H9 (cell line): ENCODE data around the gene WFDC2. TPM values are rescaled to one million over a fixed set of nuclear protein-coding genes. Genes with fewer than 3 reads are reported as not detected.
A peak's percentile ranks its signal among the peaks of the same experiment; 100 is the strongest.

Source experiments
- DNase-seq: peaks from one replicate; pipeline ENCODE4 v3.0.0-alpha.2; 2017
- H2AFZ ChIP-seq: one replicate; pipeline ENCODE4 v1.6.1; 2013; ENCODE audit warnings: mild to moderate bottlenecking, low read length, control low read depth, moderate library complexity
- H2AK5ac ChIP-seq: 2 replicates; pipeline ENCODE4 v1.6.1; 2013; ENCODE audit warnings: low read length, control low read depth, mixed read lengths; ENCODE audit not compliant: insufficient read length
- H2BK120ac ChIP-seq: one replicate; pipeline ENCODE4 v1.6.1; 2013; ENCODE audit warnings: low read depth, mild to moderate bottlenecking, low read length, control low read depth, inconsistent platforms; ENCODE audit not compliant: poor library complexity, severe bottlenecking
- H2BK12ac ChIP-seq: 2 replicates; pipeline ENCODE4 v1.6.1; 2013; ENCODE audit warnings: low read length, control low read depth, mixed read lengths, low read depth; ENCODE audit not compliant: insufficient read length
- H2BK15ac ChIP-seq: 2 replicates; pipeline ENCODE4 v1.6.1; 2013; ENCODE audit warnings: low read depth, low read length, control low read depth
- H2BK20ac ChIP-seq: one replicate; pipeline ENCODE4 v1.6.1; 2013; ENCODE audit warnings: low read depth, mild to moderate bottlenecking, low read length, control low read depth, inconsistent platforms; ENCODE audit not compliant: poor library complexity, severe bottlenecking
- H2BK5ac ChIP-seq: 2 replicates; pipeline ENCODE4 v1.6.1; 2013; ENCODE audit warnings: low read length, control low read depth, mixed read lengths; ENCODE audit not compliant: insufficient read length
- H3K14ac ChIP-seq: 2 replicates; pipeline ENCODE4 v1.6.1; 2013; ENCODE audit warnings: low read length, control low read depth; ENCODE audit not compliant: insufficient read depth
- H3K18ac ChIP-seq: 2 replicates; pipeline ENCODE4 v1.6.1; 2013; ENCODE audit warnings: low read depth, mild to moderate bottlenecking, mixed read lengths, low read length, control low read depth; ENCODE audit not compliant: insufficient read length
- H3K23ac ChIP-seq: 2 replicates; pipeline ENCODE4 v1.6.1; 2013; ENCODE audit warnings: low read length, control low read depth, mixed read lengths, low read depth; ENCODE audit not compliant: insufficient read length
- H3K23me2 ChIP-seq: 2 replicates; pipeline ENCODE4 v1.6.1; 2013; ENCODE audit warnings: low read depth, mild to moderate bottlenecking, mixed read lengths, low read length, control low read depth; ENCODE audit not compliant: insufficient read length, poor library complexity, severe bottlenecking
- H3K27ac ChIP-seq: 2 replicates; pipeline ENCODE4 v1.5.1; 2013; ENCODE audit warnings: low read length, control low read depth, mixed read lengths, low read depth; ENCODE audit not compliant: insufficient read length
- H3K27me3 ChIP-seq: 2 replicates; pipeline ENCODE4 v1.6.1; 2013; ENCODE audit warnings: low read length, control low read depth, inconsistent platforms; ENCODE audit not compliant: insufficient read depth
- H3K4ac ChIP-seq: 2 replicates; pipeline ENCODE4 v1.6.1; 2013; ENCODE audit warnings: low read depth, mild to moderate bottlenecking, control low read depth, inconsistent platforms, low read length, moderate library complexity
- H3K4me1 ChIP-seq: 2 replicates; pipeline ENCODE4 v1.6.1; 2013; ENCODE audit warnings: low read length, control low read depth, inconsistent platforms; ENCODE audit not compliant: insufficient read depth
- H3K4me2 ChIP-seq: 2 replicates; pipeline ENCODE4 v1.6.1; 2013; ENCODE audit warnings: low read length, control low read depth, mixed read lengths; ENCODE audit not compliant: insufficient read length, insufficient read depth
- H3K56ac ChIP-seq: 2 replicates; pipeline ENCODE4 v1.6.1; 2013; ENCODE audit warnings: low read depth, mild to moderate bottlenecking, mixed read lengths, low read length, control low read depth; ENCODE audit not compliant: insufficient read length
- H3K79me1 ChIP-seq: 2 replicates; pipeline ENCODE4 v1.6.1; 2013; ENCODE audit warnings: low read depth, mild to moderate bottlenecking, moderate library complexity, low read length, control low read depth, inconsistent platforms; ENCODE audit not compliant: insufficient read depth, poor library complexity, severe bottlenecking
- H3K79me2 ChIP-seq: 2 replicates; pipeline ENCODE4 v1.6.1; 2013; ENCODE audit warnings: low read length, control low read depth, inconsistent platforms; ENCODE audit not compliant: insufficient read depth
- H3K9ac ChIP-seq: 2 replicates; pipeline ENCODE4 v1.6.1; 2013; ENCODE audit warnings: low read length, control low read depth, mixed read lengths; ENCODE audit not compliant: insufficient read length; ENCODE audit errors: extremely low read depth
- H3K9me3 ChIP-seq: one replicate; pipeline ENCODE4 v1.6.1; 2013; ENCODE audit warnings: low read depth, low read length, inconsistent platforms; ENCODE audit not compliant: control insufficient read depth
- H3T11ph ChIP-seq: one replicate; pipeline ENCODE4 v1.6.1; 2013; ENCODE audit warnings: mild to moderate bottlenecking, low read length, control low read depth, inconsistent platforms
- H4K20me1 ChIP-seq: one replicate; pipeline ENCODE4 v1.6.1; 2013; ENCODE audit not compliant: control insufficient read depth, insufficient read length, insufficient read depth
- H4K5ac ChIP-seq: 2 replicates; pipeline ENCODE4 v1.6.1; 2013; ENCODE audit warnings: low read depth, mild to moderate bottlenecking, mixed read lengths, low read length, control low read depth; ENCODE audit not compliant: insufficient read length
- H4K8ac ChIP-seq: replicated peaks from 2 replicates; pipeline ENCODE4 v1.6.1; 2013; ENCODE audit warnings: low read length, control low read depth, mixed read lengths, low read depth; ENCODE audit not compliant: insufficient read length
- H4K91ac ChIP-seq: 2 replicates; pipeline ENCODE4 v1.6.1; 2013; ENCODE audit warnings: low read depth, mild to moderate bottlenecking, moderate library complexity, mixed read lengths, low read length, control low read depth; ENCODE audit not compliant: insufficient read length
- H3K27ac Mint-ChIP-seq, 3 experiments: 2 replicates in 2 of 3; 3 replicates in 1 of 3; pipeline ENCODE4 v1.8.0; 2020 to 2021; ENCODE audit warnings: mixed read lengths in 3 of 3, mild to moderate bottlenecking in 1 of 3, moderate library complexity in 1 of 3
- H3K27me3 Mint-ChIP-seq: 2 replicates; pipeline ENCODE4 v1.8.0; 2021; ENCODE audit warnings: low read depth, mild to moderate bottlenecking, moderate library complexity, mixed read lengths
- H3K36me3 Mint-ChIP-seq, 3 experiments: 2 replicates in 2 of 3; 3 replicates in 1 of 3; pipeline ENCODE4 v1.8.0; 2020 to 2021; ENCODE audit warnings: low read depth in 3 of 3, mixed read lengths in 3 of 3; ENCODE audit not compliant: insufficient read depth in 1 of 3
- H3K4me1 Mint-ChIP-seq, 2 experiments: 2 replicates each; pipeline ENCODE4 v1.8.0; 2020; ENCODE audit warnings: mixed read lengths in 2 of 2
- H3K4me3 Mint-ChIP-seq, 2 experiments: 2 replicates in 1 of 2; 3 replicates in 1 of 2; pipeline ENCODE4 v1.8.0; 2020 to 2021; ENCODE audit warnings: mild to moderate bottlenecking in 2 of 2, mixed read lengths in 2 of 2, moderate library complexity in 1 of 2
- H3K9me3 Mint-ChIP-seq, 2 experiments: 2 replicates in 1 of 2; 3 replicates in 1 of 2; pipeline ENCODE4 v1.8.0; 2020; ENCODE audit warnings: mild to moderate bottlenecking in 2 of 2, mixed read lengths in 2 of 2, moderate library complexity in 1 of 2
- WGBS: extraction: QIAGEN DNeasy Blood & Tissue Kit; methylation state at CpG from one replicate; pipeline ENCODE4 v1.1.7; 2013; ENCODE audit warnings: missing lambda C conversion rate, low lambda C conversion rate, mixed read lengths; ENCODE audit not compliant: insufficient read length; ENCODE audit errors: extremely low coverage; 5-methylcytosine and 5-hydroxymethylcytosine counted together
- total RNA-seq: library from RNA; stranded (reverse); gene quantifications from 2 replicates; pipeline ENCODE4 v1.2.1, GENCODE V29; 2021
- TF ChIP-seq, protein P1 (sequence below): fragments of 200-600 bp; sonication (generic); conservative IDR thresholded peaks from 3 replicates; pipeline ENCODE4 v1.8.0; 2021; ENCODE audit warnings: antibody characterized with exemption, mild to moderate bottlenecking

Gene WFDC2
- total RNA-seq, 1 experiment from 2014 or later = 57.1 TPM

DNA sequence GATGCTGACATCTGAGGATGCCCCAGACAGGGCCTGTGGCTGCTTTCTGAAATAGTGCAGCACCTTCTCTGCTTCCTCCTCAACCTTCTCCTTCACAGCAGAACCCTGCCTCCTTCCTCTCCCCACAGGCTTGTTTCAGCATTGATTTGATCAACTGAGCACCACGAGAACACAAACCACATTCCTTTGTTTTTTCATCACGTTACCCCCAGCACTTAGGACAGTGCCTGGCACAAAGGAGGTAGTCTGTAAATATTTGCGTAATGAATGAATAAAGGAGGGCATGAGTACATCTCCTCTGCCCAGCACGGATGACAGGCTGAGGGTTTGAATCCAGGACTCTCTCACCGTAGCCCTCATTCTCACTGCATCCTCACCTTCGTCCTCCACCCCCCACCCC lies 21.3 kb upstream of the WFDC2 start:
- no peaks in the 10 kb centered on the region for H3K4me1 ChIP-seq
- H3K79me1 ChIP-seq = no peaks in the 10 kb centered on the region
- no peak overlapping the region for H3K18ac ChIP-seq
- H2BK120ac ChIP-seq = no peak overlapping the region
- no peaks in the 10 kb centered on the region for H4K20me1 ChIP-seq
- no peak overlapping the region for H3K27ac ChIP-seq
- H3T11ph ChIP-seq = no peak overlapping the region
- Mint-ChIP-seq H3K9me3 (no peaks in the 10 kb centered on the region), H3K4me1 (peaks cover 16 to 19% of the 10 kb centered on the region in 2 experiments), H3K36me3 (no peaks in the 10 kb centered on the region), H3K4me3 (no peak overlapping the region), H3K27me3 (peaks cover 6% of the 10 kb centered on the region; the same call in 1 of the 2 replicates), H3K27ac (no peak overlapping the region; a peak in 1 of 7 replicates)
- no peaks in the 10 kb centered on the region for H3K9me3 ChIP-seq
- no peak overlapping the region for H3K4me2 ChIP-seq
- WGBS = no CpG with 5 or more reads among the region's 6 CpGs
- H2BK12ac ChIP-seq = no peak overlapping the region
- no peak overlapping the region for H2AFZ ChIP-seq
- TF ChIP-seq, protein P1, sequence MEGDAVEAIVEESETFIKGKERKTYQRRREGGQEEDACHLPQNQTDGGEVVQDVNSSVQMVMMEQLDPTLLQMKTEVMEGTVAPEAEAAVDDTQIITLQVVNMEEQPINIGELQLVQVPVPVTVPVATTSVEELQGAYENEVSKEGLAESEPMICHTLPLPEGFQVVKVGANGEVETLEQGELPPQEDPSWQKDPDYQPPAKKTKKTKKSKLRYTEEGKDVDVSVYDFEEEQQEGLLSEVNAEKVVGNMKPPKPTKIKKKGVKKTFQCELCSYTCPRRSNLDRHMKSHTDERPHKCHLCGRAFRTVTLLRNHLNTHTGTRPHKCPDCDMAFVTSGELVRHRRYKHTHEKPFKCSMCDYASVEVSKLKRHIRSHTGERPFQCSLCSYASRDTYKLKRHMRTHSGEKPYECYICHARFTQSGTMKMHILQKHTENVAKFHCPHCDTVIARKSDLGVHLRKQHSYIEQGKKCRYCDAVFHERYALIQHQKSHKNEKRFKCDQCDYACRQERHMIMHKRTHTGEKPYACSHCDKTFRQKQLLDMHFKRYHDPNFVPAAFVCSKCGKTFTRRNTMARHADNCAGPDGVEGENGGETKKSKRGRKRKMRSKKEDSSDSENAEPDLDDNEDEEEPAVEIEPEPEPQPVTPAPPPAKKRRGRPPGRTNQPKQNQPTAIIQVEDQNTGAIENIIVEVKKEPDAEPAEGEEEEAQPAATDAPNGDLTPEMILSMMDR = no peak
- no peak overlapping the region for H2AK5ac ChIP-seq
- H3K9ac ChIP-seq = no peak overlapping the region
- no peak overlapping the region for H4K5ac ChIP-seq
- H4K8ac ChIP-seq = no peak overlapping the region
- H3K79me2 ChIP-seq = no peaks in the 10 kb centered on the region
- no peak overlapping the region for H4K91ac ChIP-seq
- no peak overlapping the region for H3K23ac ChIP-seq
- no peak overlapping the region for H2BK20ac ChIP-seq
- no peak overlapping the region for H3K4ac ChIP-seq
- no peak overlapping the region for H3K56ac ChIP-seq
- peak overlapping the region; percentile 9; the same call in 1 of the 2 replicates for H3K14ac ChIP-seq
- no peak overlapping the region for H2BK15ac ChIP-seq
- H3K23me2 ChIP-seq = no peaks in the 10 kb centered on the region
- H3K27me3 ChIP-seq = no peaks in the 10 kb centered on the region
- DNase-seq = no peak
- no peak overlapping the region for H2BK5ac ChIP-seq
